ENCODE results near the gene NLRP2B. TPM values are rescaled to one million over a fixed set of nuclear protein-coding genes. Genes with fewer than 3 reads are reported as not detected.

The NLRP2B gene
- total and polyA plus RNA-seq, 2 experiments from 2014 or later: not detected

DNA sequence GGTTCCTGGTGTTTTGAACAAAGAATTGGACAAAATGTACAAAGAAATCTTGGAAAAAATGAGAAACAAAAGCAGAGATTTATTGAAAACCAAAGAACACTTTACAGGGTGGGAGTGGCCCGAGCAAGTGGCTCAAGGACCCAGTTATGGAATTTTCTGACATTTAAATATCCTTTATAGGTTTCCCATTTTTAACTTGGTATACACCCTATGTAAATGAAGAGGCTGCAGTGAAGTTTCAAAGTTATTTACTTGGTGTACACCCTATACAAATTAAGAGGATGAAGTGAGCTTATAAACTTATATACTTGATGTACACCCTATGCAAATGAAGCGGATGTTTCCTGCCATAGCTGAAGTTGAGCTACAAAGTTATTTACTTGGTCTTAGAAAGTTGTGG is 4.7 kb downstream of the NLRP2B start:
- H3K4me1 Mint-ChIP-seq: no peaks in the 10 kb centered on the region
- H3K36me3 ChIP-seq (ENCODE audit: insufficient read depth): no peaks in the 10 kb centered on the region
- peaks cover 3% of the 10 kb centered on the region for H3K27me3 Mint-ChIP-seq (ENCODE audit: insufficient read depth, low read depth, poor library complexity)
- TF ChIP-seq JUNB (IDR thresholded peaks at IDR 0.05; ENCODE audit: unreplicated experiment) (no peak), STAT1 (IDR thresholded peaks at IDR 0.05; ENCODE audit: unreplicated experiment) (no peak), CREB1 (CRISPR knock-in tag; IDR thresholded peaks at IDR 0.05; ENCODE audit: low read depth) (no peak)
- TF ChIP-seq, protein P1, sequence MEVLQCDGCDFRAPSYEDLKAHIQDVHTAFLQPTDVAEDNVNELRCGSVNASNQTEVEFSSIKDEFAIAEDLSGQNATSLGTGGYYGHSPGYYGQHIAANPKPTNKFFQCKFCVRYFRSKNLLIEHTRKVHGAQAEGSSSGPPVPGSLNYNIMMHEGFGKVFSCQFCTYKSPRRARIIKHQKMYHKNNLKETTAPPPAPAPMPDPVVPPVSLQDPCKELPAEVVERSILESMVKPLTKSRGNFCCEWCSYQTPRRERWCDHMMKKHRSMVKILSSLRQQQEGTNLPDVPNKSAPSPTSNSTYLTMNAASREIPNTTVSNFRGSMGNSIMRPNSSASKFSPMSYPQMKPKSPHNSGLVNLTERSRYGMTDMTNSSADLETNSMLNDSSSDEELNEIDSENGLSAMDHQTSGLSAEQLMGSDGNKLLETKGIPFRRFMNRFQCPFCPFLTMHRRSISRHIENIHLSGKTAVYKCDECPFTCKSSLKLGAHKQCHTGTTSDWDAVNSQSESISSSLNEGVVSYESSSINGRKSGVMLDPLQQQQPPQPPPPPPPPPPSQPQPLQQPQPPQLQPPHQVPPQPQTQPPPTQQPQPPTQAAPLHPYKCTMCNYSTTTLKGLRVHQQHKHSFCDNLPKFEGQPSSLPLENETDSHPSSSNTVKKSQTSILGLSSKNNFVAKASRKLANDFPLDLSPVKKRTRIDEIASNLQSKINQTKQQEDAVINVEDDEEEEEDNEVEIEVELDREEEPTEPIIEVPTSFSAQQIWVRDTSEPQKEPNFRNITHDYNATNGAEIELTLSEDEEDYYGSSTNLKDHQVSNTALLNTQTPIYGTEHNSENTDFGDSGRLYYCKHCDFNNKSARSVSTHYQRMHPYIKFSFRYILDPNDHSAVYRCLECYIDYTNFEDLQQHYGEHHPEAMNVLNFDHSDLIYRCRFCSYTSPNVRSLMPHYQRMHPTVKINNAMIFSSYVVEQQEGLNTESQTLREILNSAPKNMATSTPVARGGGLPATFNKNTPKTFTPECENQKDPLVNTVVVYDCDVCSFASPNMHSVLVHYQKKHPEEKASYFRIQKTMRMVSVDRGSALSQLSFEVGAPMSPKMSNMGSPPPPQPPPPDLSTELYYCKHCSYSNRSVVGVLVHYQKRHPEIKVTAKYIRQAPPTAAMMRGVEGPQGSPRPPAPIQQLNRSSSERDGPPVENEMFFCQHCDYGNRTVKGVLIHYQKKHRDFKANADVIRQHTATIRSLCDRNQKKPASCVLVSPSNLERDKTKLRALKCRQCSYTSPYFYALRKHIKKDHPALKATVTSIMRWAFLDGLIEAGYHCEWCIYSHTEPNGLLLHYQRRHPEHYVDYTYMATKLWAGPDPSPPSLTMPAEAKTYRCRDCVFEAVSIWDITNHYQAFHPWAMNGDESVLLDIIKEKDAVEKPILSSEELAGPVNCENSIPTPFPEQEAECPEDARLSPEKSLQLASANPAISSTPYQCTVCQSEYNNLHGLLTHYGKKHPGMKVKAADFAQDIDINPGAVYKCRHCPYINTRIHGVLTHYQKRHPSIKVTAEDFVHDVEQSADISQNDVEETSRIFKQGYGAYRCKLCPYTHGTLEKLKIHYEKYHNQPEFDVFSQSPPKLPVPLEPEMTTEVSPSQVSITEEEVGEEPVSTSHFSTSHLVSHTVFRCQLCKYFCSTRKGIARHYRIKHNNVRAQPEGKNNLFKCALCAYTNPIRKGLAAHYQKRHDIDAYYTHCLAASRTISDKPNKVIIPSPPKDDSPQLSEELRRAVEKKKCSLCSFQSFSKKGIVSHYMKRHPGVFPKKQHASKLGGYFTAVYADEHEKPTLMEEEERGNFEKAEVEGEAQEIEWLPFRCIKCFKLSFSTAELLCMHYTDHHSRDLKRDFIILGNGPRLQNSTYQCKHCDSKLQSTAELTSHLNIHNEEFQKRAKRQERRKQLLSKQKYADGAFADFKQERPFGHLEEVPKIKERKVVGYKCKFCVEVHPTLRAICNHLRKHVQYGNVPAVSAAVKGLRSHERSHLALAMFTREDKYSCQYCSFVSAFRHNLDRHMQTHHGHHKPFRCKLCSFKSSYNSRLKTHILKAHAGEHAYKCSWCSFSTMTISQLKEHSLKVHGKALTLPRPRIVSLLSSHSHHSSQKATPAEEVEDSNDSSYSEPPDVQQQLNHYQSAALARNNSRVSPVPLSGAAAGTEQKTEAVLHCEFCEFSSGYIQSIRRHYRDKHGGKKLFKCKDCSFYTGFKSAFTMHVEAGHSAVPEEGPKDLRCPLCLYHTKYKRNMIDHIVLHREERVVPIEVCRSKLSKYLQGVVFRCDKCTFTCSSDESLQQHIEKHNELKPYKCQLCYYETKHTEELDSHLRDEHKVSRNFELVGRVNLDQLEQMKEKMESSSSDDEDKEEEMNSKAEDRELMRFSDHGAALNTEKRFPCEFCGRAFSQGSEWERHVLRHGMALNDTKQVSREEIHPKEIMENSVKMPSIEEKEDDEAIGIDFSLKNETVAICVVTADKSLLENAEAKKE (CRISPR knock-in tag; IDR thresholded peaks at IDR 0.05): no peak
- no peaks in the 10 kb centered on the region for H3K79me2 ChIP-seq (replicated peaks; ENCODE audit: insufficient read depth)
- H3K36me3 Mint-ChIP-seq (ENCODE audit: low read depth): peaks cover 9% of the 10 kb centered on the region; the same call in 2 of the 3 replicates
- no peak overlapping the region for H2AFZ ChIP-seq
- no peak overlapping the region for H3K4me2 ChIP-seq
- DNase-seq (ENCODE audit: low spot score) (no peak), ATAC-seq (no peak)
- no peaks in the 10 kb centered on the region for H3F3A ChIP-seq (replicated peaks; ENCODE audit: low read depth)
- H3K27ac ChIP-seq (ENCODE audit: low read depth): no peak overlapping the region
- H3K4me3 ChIP-seq: no peak overlapping the region
- peaks cover 14% of the 10 kb centered on the region for H3K9me3 Mint-ChIP-seq
- H3K4me3 Mint-ChIP-seq: no peak overlapping the region
- H3K27ac Mint-ChIP-seq: no peak overlapping the region
- no peaks in the 10 kb centered on the region for H3K9me2 ChIP-seq (ENCODE audit: insufficient read depth)
- no peaks in the 10 kb centered on the region for H3K4me1 ChIP-seq (ENCODE audit: insufficient read depth)
- H4K20me1 ChIP-seq (replicated peaks; ENCODE audit: insufficient read depth): no peaks in the 10 kb centered on the region
- H3K27me3 ChIP-seq (ENCODE audit: insufficient read depth): no peaks in the 10 kb centered on the region

DNA sequence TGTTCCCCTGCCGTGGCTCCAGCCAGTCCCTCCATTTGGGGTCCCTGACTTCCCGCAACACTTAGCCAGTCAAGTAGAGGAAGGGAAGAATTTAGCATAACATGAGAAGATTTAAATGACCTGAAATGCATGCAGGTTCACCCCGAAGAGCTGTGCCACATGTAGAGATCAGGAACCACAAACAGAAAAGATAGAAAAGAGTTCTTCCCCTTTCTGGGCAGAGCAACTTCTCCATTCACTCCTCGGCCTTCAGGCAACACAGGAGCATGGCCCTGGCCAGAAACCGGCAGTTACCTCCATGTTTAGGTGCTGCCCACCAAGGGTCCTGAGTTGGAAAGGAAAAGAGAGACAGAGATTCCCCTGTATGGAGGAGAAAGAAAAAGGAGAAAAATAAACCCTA is 5.2 kb downstream of the NLRP2B start:
- no peaks in the 10 kb centered on the region for H3K9me2 ChIP-seq (ENCODE audit: insufficient read depth)
- Mint-ChIP-seq H3K4me3 (no peak overlapping the region), H3K9me3 (peaks cover 14% of the 10 kb centered on the region), H3K27me3 (ENCODE audit: insufficient read depth, low read depth, poor library complexity) (peaks cover 3% of the 10 kb centered on the region), H3K27ac (no peak overlapping the region), H3K4me1 (no peaks in the 10 kb centered on the region), H3K36me3 (ENCODE audit: low read depth) (peaks cover 9% of the 10 kb centered on the region; the same call in 2 of the 3 replicates)
- no peaks in the 10 kb centered on the region for H3K79me2 ChIP-seq (replicated peaks; ENCODE audit: insufficient read depth)
- DNase-seq (ENCODE audit: low spot score) (no peak), ATAC-seq (no peak)
- no peak overlapping the region for H2AFZ ChIP-seq
- H3K27ac ChIP-seq (ENCODE audit: low read depth): no peak overlapping the region
- H3F3A ChIP-seq (replicated peaks; ENCODE audit: low read depth): no peaks in the 10 kb centered on the region
- no peaks in the 10 kb centered on the region for H3K27me3 ChIP-seq (ENCODE audit: insufficient read depth)
- TF ChIP-seq, protein P2, sequence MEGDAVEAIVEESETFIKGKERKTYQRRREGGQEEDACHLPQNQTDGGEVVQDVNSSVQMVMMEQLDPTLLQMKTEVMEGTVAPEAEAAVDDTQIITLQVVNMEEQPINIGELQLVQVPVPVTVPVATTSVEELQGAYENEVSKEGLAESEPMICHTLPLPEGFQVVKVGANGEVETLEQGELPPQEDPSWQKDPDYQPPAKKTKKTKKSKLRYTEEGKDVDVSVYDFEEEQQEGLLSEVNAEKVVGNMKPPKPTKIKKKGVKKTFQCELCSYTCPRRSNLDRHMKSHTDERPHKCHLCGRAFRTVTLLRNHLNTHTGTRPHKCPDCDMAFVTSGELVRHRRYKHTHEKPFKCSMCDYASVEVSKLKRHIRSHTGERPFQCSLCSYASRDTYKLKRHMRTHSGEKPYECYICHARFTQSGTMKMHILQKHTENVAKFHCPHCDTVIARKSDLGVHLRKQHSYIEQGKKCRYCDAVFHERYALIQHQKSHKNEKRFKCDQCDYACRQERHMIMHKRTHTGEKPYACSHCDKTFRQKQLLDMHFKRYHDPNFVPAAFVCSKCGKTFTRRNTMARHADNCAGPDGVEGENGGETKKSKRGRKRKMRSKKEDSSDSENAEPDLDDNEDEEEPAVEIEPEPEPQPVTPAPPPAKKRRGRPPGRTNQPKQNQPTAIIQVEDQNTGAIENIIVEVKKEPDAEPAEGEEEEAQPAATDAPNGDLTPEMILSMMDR (conservative IDR thresholded peaks at IDR 0.05; ENCODE audit: low read depth in 2 of 2): no peak
- TF ChIP-seq NANOG (IDR thresholded peaks at IDR 0.05; ENCODE audit: borderline replicate concordance): no peak
- TF ChIP-seq CREB1 (CRISPR knock-in tag; IDR thresholded peaks at IDR 0.05; ENCODE audit: low read depth): no peak
- no peak for TF ChIP-seq ZNF114 (CRISPR knock-in tag; IDR thresholded peaks at IDR 0.05)
- no peak for TF ChIP-seq STAT1 (IDR thresholded peaks at IDR 0.05; ENCODE audit: unreplicated experiment)
- no peak overlapping the region for H3K4me2 ChIP-seq
- no peak overlapping the region for H3K4me3 ChIP-seq
- no peaks in the 10 kb centered on the region for H3K4me1 ChIP-seq (ENCODE audit: insufficient read depth)
- H4K20me1 ChIP-seq (replicated peaks; ENCODE audit: insufficient read depth): no peaks in the 10 kb centered on the region
- no peaks in the 10 kb centered on the region for H3K36me3 ChIP-seq (ENCODE audit: insufficient read depth)

Measured in GM23338 (cell line).